Lower leg skin (tissue), 4 donors: ENCODE measurements around the gene PYHIN1. TPM values are rescaled to one million over a fixed set of nuclear protein-coding genes. Genes with fewer than 3 reads are reported as not detected.
A peak's percentile ranks its signal among the peaks of the same experiment; 100 is the strongest.

Experiments
- DNase-seq, 2 donors: peaks; one replicate each; pipeline ENCODE4 v3.0.0-alpha.2; 2019; ENCODE audit warnings: low spot score in 2 of 2
- H3K4me3 ChIP-seq: fragments of 200-600 bp; sonication (generic); 2 replicates; pipeline ENCODE4 v1.5.1; 2017; ENCODE audit warnings: mild to moderate bottlenecking, low read depth; ENCODE audit not compliant: poor library complexity, severe bottlenecking
- POLR2A ChIP-seq, 2 donors: fragments of 450-650 bp; IDR thresholded peaks; one replicate each; pipeline ENCODE4 v1.6.1; 2016 to 2017; ENCODE audit warnings: antibody characterized with exemption in 2 of 2, mild to moderate bottlenecking in 1 of 2, moderate library complexity in 1 of 2
- WGBS, 2 donors: methylation state at CpG; one replicate each; pipeline ENCODE4 v1.1.5; 2018; 5-methylcytosine and 5-hydroxymethylcytosine counted together
- intact Hi-C: fragments of 100-400 bp; cut with DNase I; formaldehyde crosslinking; loops from one replicate; pipeline ENCODE4 v1.15.0; 2023; ENCODE audit warnings: low total_unique reads
- total RNA-seq, 4 donors: library from RNA; depleted of rRNA; stranded (reverse); fragments of >200 nt; gene quantifications; one replicate each; pipeline ENCODE4 v1.1.0, GENCODE V29; 2016
- TF ChIP-seq, protein P1 (sequence below), 3 donors: fragments of 450-650 bp; IDR thresholded peaks; one replicate each; pipeline ENCODE4 v1.5.1; 2016; ENCODE audit warnings: antibody characterized with exemption in 3 of 3, mild to moderate bottlenecking in 3 of 3, moderate library complexity in 2 of 3

The PYHIN1 gene
- total RNA-seq, 4 donors from 2014 or later = 0.39 TPM; not detected in 3

DNA sequence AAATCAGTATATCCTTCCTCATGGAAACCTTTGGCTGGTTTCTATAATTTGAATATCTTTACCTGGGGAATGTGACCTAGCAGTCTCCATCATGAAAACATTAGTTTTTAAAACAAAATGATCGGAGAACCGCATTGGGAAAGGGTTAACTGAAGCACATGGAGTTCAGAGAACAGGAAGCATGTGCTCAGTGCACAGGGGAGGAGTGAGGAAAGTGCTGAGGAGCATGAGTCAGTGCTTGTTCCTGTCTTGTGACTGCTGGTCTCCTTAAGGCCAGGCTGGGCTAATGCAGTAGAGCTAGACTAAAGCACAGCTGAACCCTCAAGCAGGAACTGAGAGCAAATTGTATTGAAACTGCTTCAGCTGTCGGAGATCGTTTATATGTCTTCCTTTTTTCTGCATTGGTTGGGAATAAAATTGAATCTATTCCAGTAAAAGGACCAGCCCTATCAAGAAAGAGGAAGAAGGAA lies 84.1 kb downstream of the PYHIN1 start:
- H3K4me3 ChIP-seq = no peak overlapping the region
- intact Hi-C loops = no loop called here
- WGBS, 2 donors = 36 to 46% methylated on average over 4 of the region's 4 CpGs
- TF ChIP-seq, protein P1, sequence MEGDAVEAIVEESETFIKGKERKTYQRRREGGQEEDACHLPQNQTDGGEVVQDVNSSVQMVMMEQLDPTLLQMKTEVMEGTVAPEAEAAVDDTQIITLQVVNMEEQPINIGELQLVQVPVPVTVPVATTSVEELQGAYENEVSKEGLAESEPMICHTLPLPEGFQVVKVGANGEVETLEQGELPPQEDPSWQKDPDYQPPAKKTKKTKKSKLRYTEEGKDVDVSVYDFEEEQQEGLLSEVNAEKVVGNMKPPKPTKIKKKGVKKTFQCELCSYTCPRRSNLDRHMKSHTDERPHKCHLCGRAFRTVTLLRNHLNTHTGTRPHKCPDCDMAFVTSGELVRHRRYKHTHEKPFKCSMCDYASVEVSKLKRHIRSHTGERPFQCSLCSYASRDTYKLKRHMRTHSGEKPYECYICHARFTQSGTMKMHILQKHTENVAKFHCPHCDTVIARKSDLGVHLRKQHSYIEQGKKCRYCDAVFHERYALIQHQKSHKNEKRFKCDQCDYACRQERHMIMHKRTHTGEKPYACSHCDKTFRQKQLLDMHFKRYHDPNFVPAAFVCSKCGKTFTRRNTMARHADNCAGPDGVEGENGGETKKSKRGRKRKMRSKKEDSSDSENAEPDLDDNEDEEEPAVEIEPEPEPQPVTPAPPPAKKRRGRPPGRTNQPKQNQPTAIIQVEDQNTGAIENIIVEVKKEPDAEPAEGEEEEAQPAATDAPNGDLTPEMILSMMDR (IDR thresholded peaks at IDR 0.05) = no peak
- TF ChIP-seq POLR2A (IDR thresholded peaks at IDR 0.05) = no peak
- DNase-seq = peak; percentile 86 to 90

DNA sequence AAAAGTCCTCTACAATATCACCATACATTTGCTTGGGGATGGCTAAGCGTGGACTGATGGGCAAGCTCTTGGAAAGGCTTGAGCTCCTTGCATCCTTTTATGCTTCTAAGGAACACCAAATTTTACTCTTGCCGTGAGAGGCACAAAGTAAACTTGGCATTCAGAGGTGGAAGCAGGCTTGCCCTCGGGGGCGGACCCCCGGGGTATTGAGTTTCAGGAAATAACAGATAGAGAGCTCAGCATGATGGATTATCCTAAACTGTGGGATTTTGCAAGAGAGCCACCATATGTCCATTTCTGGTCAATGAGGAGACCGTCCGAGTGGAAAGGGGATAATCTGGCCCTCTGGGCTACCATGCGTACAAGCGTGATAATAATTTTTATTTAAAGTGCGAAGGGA lies 92.4 kb downstream of the PYHIN1 start:
- DNase-seq = no peak
- 90 to 91% methylated on average over 10 of the region's 10 CpGs for whole genome bisulfite sequencing, 2 donors
- intact Hi-C loops = no loop called here
- H3K4me3 ChIP-seq = no peak overlapping the region
- TF ChIP-seq, protein P1 (IDR thresholded peaks at IDR 0.05) = no peak
- no peak for TF ChIP-seq POLR2A (IDR thresholded peaks at IDR 0.05)

DNA sequence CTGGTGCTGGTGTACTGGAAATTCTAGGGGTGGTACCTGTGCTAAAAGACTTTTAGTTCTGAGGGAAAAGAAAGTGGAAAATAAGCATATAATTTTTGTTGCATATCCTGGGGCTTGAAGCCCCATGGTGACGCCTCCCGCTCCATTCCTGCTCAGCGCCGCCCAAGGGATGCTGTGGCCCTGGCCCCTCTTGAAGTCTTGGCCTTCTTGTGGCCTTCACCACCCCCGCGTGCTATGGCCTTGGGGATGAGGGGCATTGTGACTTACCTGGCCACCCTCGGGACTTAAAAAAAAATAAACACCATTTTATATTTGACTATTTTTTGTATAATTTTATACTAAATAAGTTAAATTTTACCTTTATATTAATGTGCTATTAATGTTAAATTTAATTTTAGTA lies 93.7 kb downstream of the PYHIN1 start:
- no peak overlapping the region for H3K4me3 ChIP-seq
- DNase-seq = no peak
- intact Hi-C loops = no loop called here
- 97 to 98% methylated on average over 7 of the region's 7 CpGs for WGBS, 2 donors
- no peak for TF ChIP-seq POLR2A (IDR thresholded peaks at IDR 0.05)
- TF ChIP-seq, protein P1 (IDR thresholded peaks at IDR 0.05) = no peak

Other genes with a start within 250 kb of the PYHIN1 start
- under 1 TPM in 1 of 4 donors, not detected in 3; 0.02 TPM for gene SPTA1, start 244.8 kb upstream of the PYHIN1 start, total RNA-seq
- gene OR6K2, start 230.9 kb upstream of the PYHIN1 start, total RNA-seq = not detected
- gene OR6K3, start 210.8 kb upstream of the PYHIN1 start, total RNA-seq = not detected
- not detected for gene OR6K6, start 176.8 kb upstream of the PYHIN1 start, total RNA-seq
- not detected for gene OR6N1, start 159.4 kb upstream of the PYHIN1 start, total RNA-seq
- gene OR6N2, start 150.3 kb upstream of the PYHIN1 start, total RNA-seq = not detected
- gene MNDA, start 100.2 kb upstream of the PYHIN1 start, total RNA-seq = 1 to 10 TPM; 1.1 to 3.7 (median 3.2) TPM
- 10 to 100 TPM; 47.0 to 72.0 (median 50.8) TPM for gene IFI16, start 78.4 kb downstream of the PYHIN1 start, total RNA-seq
- gene AIM2, start 145.2 kb downstream of the PYHIN1 start, total RNA-seq = 1 to 10 TPM in 1 of 4 donors, under 1 TPM in 1, not detected in 2; 0.16 to 3.5 TPM
- gene CADM3, start 240.1 kb downstream of the PYHIN1 start, total RNA-seq = 10 to 100 TPM in 1 of 4 donors, 1 to 10 TPM in 3; 2.6 to 11.0 (median 6.6) TPM